HepG2 (cell line): ENCODE measurements around the gene NCKIPSD. TPM values are rescaled to one million over a fixed set of nuclear protein-coding genes. Genes with fewer than 3 reads are reported as not detected.
A peak's percentile ranks its signal among the peaks of the same experiment; 100 is the strongest.

Experiments used
- CCDC6 ChIP-seq: sonication (generic); formaldehyde crosslinking; IDR thresholded peaks from 2 replicates; pipeline ENCODE4 v1.8.1; 2022; ENCODE audit warnings: mild to moderate bottlenecking, missing genetic modification reagents, moderate library complexity
- FOXK1 ChIP-seq: sonication (generic); formaldehyde crosslinking; IDR thresholded peaks from 2 replicates; pipeline ENCODE4 v1.4.0; 2020; ENCODE audit warnings: low read depth, missing genetic modification reagents, borderline replicate concordance
- HES4 ChIP-seq: sonication (generic); formaldehyde crosslinking; IDR thresholded peaks from 2 replicates; pipeline ENCODE4 v1.9.0; 2021; ENCODE audit warnings: mild to moderate bottlenecking, missing genetic modification reagents, borderline replicate concordance
- HIVEP1 ChIP-seq: sonication (generic); formaldehyde crosslinking; IDR thresholded peaks from 2 replicates; pipeline ENCODE4 v1.4.0; 2020; ENCODE audit warnings: mild to moderate bottlenecking, missing genetic modification reagents
- ISX ChIP-seq: sonication (generic); formaldehyde crosslinking; conservative IDR thresholded peaks from 2 replicates; pipeline ENCODE4 v1.5.0; 2020; ENCODE audit warnings: missing genetic modification reagents
- KLF11 ChIP-seq: IDR thresholded peaks from 2 replicates; pipeline ENCODE4 v1.6.1; 2016; ENCODE audit warnings: missing compliant biosample characterization
- MTF2 ChIP-seq: sonication (generic); formaldehyde crosslinking; IDR thresholded peaks from 2 replicates; pipeline ENCODE4 v1.5.0; 2020; ENCODE audit warnings: missing genetic modification reagents, borderline replicate concordance
- NBN ChIP-seq: fragments of 450-650 bp; conservative IDR thresholded peaks from 2 replicates; pipeline ENCODE4 v1.6.1; 2017
- POLR2G ChIP-seq: fragments of 200-400 bp; formaldehyde crosslinking; IDR thresholded peaks from 2 replicates; pipeline ENCODE4 v1.6.1; 2018; ENCODE audit warnings: mild to moderate bottlenecking, low read depth, low read length, moderate library complexity
- PPARG ChIP-seq: conservative IDR thresholded peaks from 2 replicates; pipeline ENCODE4 v1.6.1; 2016; ENCODE audit warnings: missing biosample characterization, missing genetic modification reagents
- RBAK ChIP-seq: sonication (generic); formaldehyde crosslinking; IDR thresholded peaks from 2 replicates; pipeline ENCODE4 v1.5.1; 2020; ENCODE audit warnings: mild to moderate bottlenecking, missing genetic modification reagents
- SRY ChIP-seq: sonication (generic); formaldehyde crosslinking; IDR thresholded peaks from 2 replicates; pipeline ENCODE4 v1.8.0; 2022; ENCODE audit warnings: mild to moderate bottlenecking, missing genetic modification reagents
- STAT5B ChIP-seq: sonication (generic); formaldehyde crosslinking; IDR thresholded peaks from 2 replicates; pipeline ENCODE4 v1.4.0; 2020; ENCODE audit warnings: missing genetic modification reagents
- ZFP41 ChIP-seq: sonication (generic); formaldehyde crosslinking; IDR thresholded peaks from 2 replicates; pipeline ENCODE4 v1.4.0; 2020; ENCODE audit warnings: mild to moderate bottlenecking, missing genetic modification reagents, borderline replicate concordance
- ZNF569 ChIP-seq: sonication (generic); formaldehyde crosslinking; IDR thresholded peaks from 2 replicates; pipeline ENCODE4 v1.5.0; 2020; ENCODE audit warnings: mild to moderate bottlenecking, missing genetic modification reagents, moderate library complexity, borderline replicate concordance
- ZNF605 ChIP-seq: sonication (generic); formaldehyde crosslinking; IDR thresholded peaks from 2 replicates; pipeline ENCODE4 v1.8.0; 2022; ENCODE audit warnings: mild to moderate bottlenecking, missing genetic modification reagents
- ZNF607 ChIP-seq: sonication (generic); formaldehyde crosslinking; IDR thresholded peaks from 2 replicates; pipeline ENCODE4 v1.5.1; 2020; ENCODE audit warnings: missing genetic modification reagents, mild to moderate bottlenecking, borderline replicate concordance
- ZNF670 ChIP-seq: sonication (generic); formaldehyde crosslinking; IDR thresholded peaks from 2 replicates; pipeline ENCODE4 v1.8.0; 2022; ENCODE audit warnings: mild to moderate bottlenecking, missing genetic modification reagents, borderline replicate concordance
- ZNF772 ChIP-seq: sonication (generic); formaldehyde crosslinking; IDR thresholded peaks from 2 replicates; pipeline ENCODE4 v1.5.0; 2020; ENCODE audit warnings: mild to moderate bottlenecking, missing genetic modification reagents
- ZNF776 ChIP-seq: sonication (generic); formaldehyde crosslinking; IDR thresholded peaks from 2 replicates; pipeline ENCODE4 v1.4.0; 2020; ENCODE audit warnings: mild to moderate bottlenecking, missing genetic modification reagents
- polyA plus RNA-seq, 8 experiments: library from polyadenylated mRNA; depleted of rRNA in 3 of 8; stranded (reverse) in 7 of 8; unstranded in 1 of 8; fragments of >200 nt; fragmentation: Illumina TruSeq in 4 of 8; extraction: Trizol in 4 of 8; gene quantifications; 2 replicates each; pipeline versions ENCODE4 v1.2.1 to v1.2.3, GENCODE V29; 2011 to 2016; ENCODE audit warnings: low read depth in 4 of 8, missing spikeins in 1 of 8, mixed read lengths in 1 of 8; ENCODE audit not compliant: insufficient read depth in 1 of 8
- total RNA-seq, 5 experiments: library from RNA; depleted of rRNA; stranded (reverse); fragments of >200 nt; fragmentation: Illumina TruSeq; extraction: Trizol; gene quantifications; 2 replicates each; pipeline ENCODE4 v1.2.3, GENCODE V29; 2016; ENCODE audit warnings: low read depth in 1 of 5
- TF ChIP-seq, protein P1 (sequence below): fragments of 450-650 bp; IDR thresholded peaks from 2 replicates; pipeline ENCODE4 v1.6.1; 2016
- TF ChIP-seq, protein P2 (sequence below): sonication (generic); formaldehyde crosslinking; IDR thresholded peaks from 2 replicates; pipeline ENCODE4 v1.5.0; 2020; ENCODE audit warnings: missing genetic modification reagents
- TF ChIP-seq, protein P3 (sequence below): sonication (generic); formaldehyde crosslinking; IDR thresholded peaks from 2 replicates; pipeline ENCODE4 v1.8.0; 2022; ENCODE audit warnings: missing genetic modification reagents, mild to moderate bottlenecking, borderline replicate concordance
- TF ChIP-seq, protein P4 (sequence below): sonication (generic); formaldehyde crosslinking; IDR thresholded peaks from 2 replicates; pipeline ENCODE4 v1.4.0; 2020; ENCODE audit warnings: missing genetic modification reagents, borderline replicate concordance

NCKIPSD gene
- total and polyA plus RNA-seq, 2 of the 13 experiments (the other 11 are each of a cell fraction or from before 2014, with no cell fraction given): 13.5 to 35.2 TPM

DNA sequence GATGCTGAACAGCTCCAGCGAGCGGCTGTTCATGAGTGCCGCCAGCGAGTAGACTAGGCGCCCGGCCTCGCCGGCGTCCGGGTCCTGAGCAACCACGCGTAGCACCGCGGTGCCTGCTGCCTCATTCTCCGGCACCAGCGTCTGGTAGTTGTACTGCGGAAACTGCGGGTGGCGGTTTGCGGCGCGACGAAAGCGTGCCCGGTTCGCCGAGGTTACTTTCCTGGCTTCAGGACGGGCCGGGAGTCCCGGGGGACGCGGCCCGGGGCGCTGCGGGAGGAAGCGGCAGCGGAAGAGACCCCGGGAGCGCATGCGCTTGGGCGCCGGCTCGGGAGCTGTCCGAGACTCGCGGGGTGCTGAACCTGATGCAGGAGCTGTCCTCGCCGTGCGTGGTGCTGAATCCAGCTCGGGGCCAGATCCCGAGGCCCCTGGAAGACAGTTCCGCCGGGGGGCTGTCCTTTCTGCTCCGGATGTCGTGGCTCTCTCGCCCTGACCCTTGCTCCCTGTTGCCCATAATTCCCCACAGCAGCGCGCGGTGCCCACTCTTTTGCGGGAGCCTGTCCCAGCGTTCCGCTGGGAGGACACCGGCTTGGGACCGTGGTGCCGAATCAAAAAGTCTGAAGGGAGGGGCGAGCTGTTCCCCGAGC lies 24.1 kb downstream of the NCKIPSD start (continued):
- TF ChIP-seq, protein P1, sequence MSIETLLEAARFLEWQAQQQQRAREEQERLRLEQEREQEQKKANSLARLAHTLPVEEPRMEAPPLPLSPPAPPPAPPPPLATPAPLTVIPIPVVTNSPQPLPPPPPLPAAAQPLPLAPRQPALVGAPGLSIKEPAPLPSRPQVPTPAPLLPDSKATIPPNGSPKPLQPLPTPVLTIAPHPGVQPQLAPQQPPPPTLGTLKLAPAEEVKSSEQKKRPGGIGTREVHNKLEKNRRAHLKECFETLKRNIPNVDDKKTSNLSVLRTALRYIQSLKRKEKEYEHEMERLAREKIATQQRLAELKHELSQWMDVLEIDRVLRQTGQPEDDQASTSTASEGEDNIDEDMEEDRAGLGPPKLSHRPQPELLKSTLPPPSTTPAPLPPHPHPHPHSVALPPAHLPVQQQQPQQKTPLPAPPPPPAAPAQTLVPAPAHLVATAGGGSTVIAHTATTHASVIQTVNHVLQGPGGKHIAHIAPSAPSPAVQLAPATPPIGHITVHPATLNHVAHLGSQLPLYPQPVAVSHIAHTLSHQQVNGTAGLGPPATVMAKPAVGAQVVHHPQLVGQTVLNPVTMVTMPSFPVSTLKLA: peak; percentile 69
- TF ChIP-seq SRY (CRISPR knock-in tag) (peak; percentile 100), ZNF772 (CRISPR knock-in tag) (peak; percentile 100), STAT5B (CRISPR knock-in tag) (peak; percentile 100), NBN (no peak), ZNF607 (CRISPR knock-in tag) (peak; percentile 100), POLR2G (peak; percentile 68), MTF2 (peak; percentile 99), ZFP41 (CRISPR knock-in tag) (peak; percentile 100), FOXK1 (CRISPR knock-in tag) (peak; percentile 100), CCDC6 (CRISPR knock-in tag) (peak; percentile 100), HIVEP1 (peak; percentile 99), ZNF569 (CRISPR knock-in tag) (peak; percentile 100), ZNF605 (CRISPR knock-in tag) (peak; percentile 100), KLF11 (peak; percentile 100), RBAK (CRISPR knock-in tag) (peak; percentile 96), ZNF776 (CRISPR knock-in tag) (peak; percentile 100), PPARG (peak; percentile 98), HES4 (CRISPR knock-in tag) (peak; percentile 100), ISX (CRISPR knock-in tag) (peak; percentile 100), ZNF670 (CRISPR knock-in tag) (peak; percentile 100)
- TF ChIP-seq, protein P2, sequence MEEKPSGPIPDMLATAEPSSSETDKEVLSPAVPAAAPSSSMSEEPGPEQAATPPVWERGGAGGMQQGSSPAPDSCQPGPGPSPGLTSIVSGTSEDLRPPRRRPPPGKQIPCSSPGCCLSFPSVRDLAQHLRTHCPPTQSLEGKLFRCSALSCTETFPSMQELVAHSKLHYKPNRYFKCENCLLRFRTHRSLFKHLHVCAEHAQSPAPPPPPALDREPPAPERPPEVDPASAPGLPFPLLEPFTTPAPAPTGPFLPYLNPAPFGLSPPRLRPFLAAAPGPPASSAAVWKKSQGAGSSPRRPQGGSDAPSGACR (CRISPR knock-in tag): peak; percentile 100
- TF ChIP-seq, protein P3, sequence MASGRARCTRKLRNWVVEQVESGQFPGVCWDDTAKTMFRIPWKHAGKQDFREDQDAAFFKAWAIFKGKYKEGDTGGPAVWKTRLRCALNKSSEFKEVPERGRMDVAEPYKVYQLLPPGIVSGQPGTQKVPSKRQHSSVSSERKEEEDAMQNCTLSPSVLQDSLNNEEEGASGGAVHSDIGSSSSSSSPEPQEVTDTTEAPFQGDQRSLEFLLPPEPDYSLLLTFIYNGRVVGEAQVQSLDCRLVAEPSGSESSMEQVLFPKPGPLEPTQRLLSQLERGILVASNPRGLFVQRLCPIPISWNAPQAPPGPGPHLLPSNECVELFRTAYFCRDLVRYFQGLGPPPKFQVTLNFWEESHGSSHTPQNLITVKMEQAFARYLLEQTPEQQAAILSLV (CRISPR knock-in tag): peak; percentile 100
- TF ChIP-seq, protein P4, sequence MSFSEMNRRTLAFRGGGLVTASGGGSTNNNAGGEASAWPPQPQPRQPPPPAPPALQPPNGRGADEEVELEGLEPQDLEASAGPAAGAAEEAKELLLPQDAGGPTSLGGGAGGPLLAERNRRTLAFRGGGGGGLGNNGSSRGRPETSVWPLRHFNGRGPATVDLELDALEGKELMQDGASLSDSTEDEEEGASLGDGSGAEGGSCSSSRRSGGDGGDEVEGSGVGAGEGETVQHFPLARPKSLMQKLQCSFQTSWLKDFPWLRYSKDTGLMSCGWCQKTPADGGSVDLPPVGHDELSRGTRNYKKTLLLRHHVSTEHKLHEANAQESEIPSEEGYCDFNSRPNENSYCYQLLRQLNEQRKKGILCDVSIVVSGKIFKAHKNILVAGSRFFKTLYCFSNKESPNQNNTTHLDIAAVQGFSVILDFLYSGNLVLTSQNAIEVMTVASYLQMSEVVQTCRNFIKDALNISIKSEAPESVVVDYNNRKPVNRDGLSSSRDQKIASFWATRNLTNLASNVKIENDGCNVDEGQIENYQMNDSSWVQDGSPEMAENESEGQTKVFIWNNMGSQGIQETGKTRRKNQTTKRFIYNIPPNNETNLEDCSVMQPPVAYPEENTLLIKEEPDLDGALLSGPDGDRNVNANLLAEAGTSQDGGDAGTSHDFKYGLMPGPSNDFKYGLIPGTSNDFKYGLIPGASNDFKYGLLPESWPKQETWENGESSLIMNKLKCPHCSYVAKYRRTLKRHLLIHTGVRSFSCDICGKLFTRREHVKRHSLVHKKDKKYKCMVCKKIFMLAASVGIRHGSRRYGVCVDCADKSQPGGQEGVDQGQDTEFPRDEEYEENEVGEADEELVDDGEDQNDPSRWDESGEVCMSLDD: peak; percentile 100
